Adipocyte (in vitro differentiated cells): Measurements from ENCODE around the gene HELB.
"Not testable (repeated sequence)": the region's sequence is repeated elsewhere in the genome, so short reads cannot be mapped to it uniquely, and the experiment has no call there.

Source experiments
- DNase-seq: peaks from one replicate; pipeline ENCODE4 v3.0.0-alpha.2; 2015; ENCODE audit warnings: low read depth
- H3K27me3 ChIP-seq: replicated peaks from 2 replicates; pipeline ENCODE4 v1.7.0; 2013; ENCODE audit warnings: mild to moderate bottlenecking, low read length, moderate library complexity; ENCODE audit not compliant: control insufficient read depth, insufficient read depth
- H3K36me3 ChIP-seq: 2 replicates; pipeline ENCODE4 v1.7.0; 2013; ENCODE audit warnings: low read length, mild to moderate bottlenecking, moderate library complexity; ENCODE audit not compliant: control insufficient read depth, insufficient read depth, severe bottlenecking
- H3K4me1 ChIP-seq: 2 replicates; pipeline ENCODE4 v1.7.0; 2013; ENCODE audit warnings: mild to moderate bottlenecking, low read length, moderate library complexity; ENCODE audit not compliant: control insufficient read depth, insufficient read depth
- H3K4me3 ChIP-seq: 2 replicates; pipeline ENCODE4 v1.7.0; 2013; ENCODE audit warnings: mild to moderate bottlenecking, low read length, moderate library complexity
- H3K9ac ChIP-seq: 2 replicates; pipeline ENCODE4 v1.7.0; 2013; ENCODE audit warnings: mild to moderate bottlenecking, low read length, moderate library complexity
- H3K9me3 ChIP-seq: 2 replicates; pipeline ENCODE4 v1.7.0; 2013; ENCODE audit warnings: mild to moderate bottlenecking, low read length, moderate library complexity; ENCODE audit not compliant: control insufficient read depth

The HELB gene

GRCh38 chr12:66303316-66303804 is 1.1 kb downstream of the HELB start:
- H3K4me3 ChIP-seq = peak overlapping the region; percentile 88
- H3K27me3 ChIP-seq, H3K9ac ChIP-seq, H3K4me1 ChIP-seq, H3K36me3 ChIP-seq, DNase-seq, H3K9me3 ChIP-seq: not testable (repeated sequence)

- no peaks in the 10 kb centered on the region for H3K9me3 ChIP-seq
- no peak for DNase-seq
- H3K4me1 ChIP-seq = peaks cover 7% of the 10 kb centered on the region
- no peak overlapping the region for H3K4me3 ChIP-seq
- H3K36me3 ChIP-seq = no peaks in the 10 kb centered on the region
- no peak overlapping the region for H3K9ac ChIP-seq
- H3K27me3 ChIP-seq = no peaks in the 10 kb centered on the region
Measured at GRCh38 chr12:66304296-66304900, 2.1 kb downstream of the HELB start.

GRCh38 chr12:66309606-66310005 is 7.3 kb downstream of the HELB start:
- no peak overlapping the region for H3K4me3 ChIP-seq
- no peaks in the 10 kb centered on the region for H3K9me3 ChIP-seq
- peaks cover 3% of the 10 kb centered on the region for H3K36me3 ChIP-seq
- DNase-seq = no peak
- H3K27me3 ChIP-seq = no peaks in the 10 kb centered on the region
- no peaks in the 10 kb centered on the region for H3K4me1 ChIP-seq
- no peak overlapping the region for H3K9ac ChIP-seq

GRCh38 chr12:66312189-66312588 is 9.9 kb downstream of the HELB start:
- H3K4me1 ChIP-seq = no peaks in the 10 kb centered on the region
- no peaks in the 10 kb centered on the region for H3K27me3 ChIP-seq
- no peak overlapping the region for H3K9ac ChIP-seq
- no peak for DNase-seq
- no peaks in the 10 kb centered on the region for H3K9me3 ChIP-seq
- no peak overlapping the region for H3K4me3 ChIP-seq
- H3K36me3 ChIP-seq = peaks cover 3% of the 10 kb centered on the region

GRCh38 chr12:66314278-66314677 is 12.0 kb downstream of the HELB start:
- H3K4me3 ChIP-seq = no peak overlapping the region
- no peaks in the 10 kb centered on the region for H3K27me3 ChIP-seq
- H3K9me3 ChIP-seq = no peaks in the 10 kb centered on the region
- H3K4me1 ChIP-seq = no peaks in the 10 kb centered on the region
- H3K9ac ChIP-seq = no peak overlapping the region
- peaks cover 3% of the 10 kb centered on the region for H3K36me3 ChIP-seq
- no peak for DNase-seq

GRCh38 chr12:66319266-66319954 is 17.1 kb downstream of the HELB start:
- no peaks in the 10 kb centered on the region for H3K4me1 ChIP-seq
- H3K9me3 ChIP-seq = no peaks in the 10 kb centered on the region
- H3K36me3 ChIP-seq = no peaks in the 10 kb centered on the region
- no peaks in the 10 kb centered on the region for H3K27me3 ChIP-seq
- no peak for DNase-seq
- H3K4me3 ChIP-seq = no peak overlapping the region
- H3K9ac ChIP-seq = no peak overlapping the region

GRCh38 chr12:66320996-66321395 is 18.7 kb downstream of the HELB start:
- Histone ChIP-seq H3K9me3 (no peaks in the 10 kb centered on the region), H3K36me3 (peaks cover 5% of the 10 kb centered on the region), H3K4me1 (no peaks in the 10 kb centered on the region), H3K27me3 (no peaks in the 10 kb centered on the region), H3K9ac (no peak overlapping the region), H3K4me3 (no peak overlapping the region)
- DNase-seq = no peak

GRCh38 chr12:66321435-66321834 is 19.1 kb downstream of the HELB start:
- Histone ChIP-seq H3K4me1 (no peaks in the 10 kb centered on the region), H3K36me3 (peaks cover 5% of the 10 kb centered on the region), H3K4me3 (no peak overlapping the region), H3K9ac (no peak overlapping the region), H3K27me3 (no peaks in the 10 kb centered on the region), H3K9me3 (no peaks in the 10 kb centered on the region)
- DNase-seq = no peak

GRCh38 chr12:66323017-66323416 is 20.7 kb downstream of the HELB start:
- no peak for DNase-seq

GRCh38 chr12:66329941-66330340 is 27.6 kb downstream of the HELB start:
- Histone ChIP-seq H3K9me3 (no peaks in the 10 kb centered on the region), H3K9ac (no peak overlapping the region), H3K4me1 (no peaks in the 10 kb centered on the region), H3K36me3 (peaks cover 9% of the 10 kb centered on the region), H3K4me3 (no peak overlapping the region), H3K27me3 (no peaks in the 10 kb centered on the region)
- no peak for DNase-seq

More at GRCh38 chr12:66323017-66323416, 20.7 kb downstream of the HELB start:
- Histone ChIP-seq H3K36me3 (peaks cover 5% of the 10 kb centered on the region), H3K27me3 (no peaks in the 10 kb centered on the region), H3K4me3 (no peak overlapping the region), H3K9me3 (no peaks in the 10 kb centered on the region), H3K9ac (no peak overlapping the region), H3K4me1 (no peaks in the 10 kb centered on the region)

- Histone ChIP-seq H3K9ac (no peak overlapping the region), H3K4me1 (no peaks in the 10 kb centered on the region), H3K4me3 (no peak overlapping the region), H3K27me3 (no peaks in the 10 kb centered on the region), H3K36me3 (peaks cover 4% of the 10 kb centered on the region), H3K9me3 (no peaks in the 10 kb centered on the region)
- DNase-seq = no peak
Measured at GRCh38 chr12:66331016-66331415, 28.7 kb downstream of the HELB start.
